GM18519 (cell line): ENCODE results near the gene PNPLA6.
A peak's percentile ranks its signal among the peaks of the same experiment; 100 is the strongest.

Source experiments
- ATAC-seq: cut with Tn5 transposase; IDR thresholded peaks from one replicate; pipeline ENCODE4 v1.9.1; 2021; ENCODE audit warnings: mild to moderate bottlenecking, moderate library complexity; ENCODE audit not compliant: unreplicated experiment, low FRiP score

PNPLA6 gene

DNA sequence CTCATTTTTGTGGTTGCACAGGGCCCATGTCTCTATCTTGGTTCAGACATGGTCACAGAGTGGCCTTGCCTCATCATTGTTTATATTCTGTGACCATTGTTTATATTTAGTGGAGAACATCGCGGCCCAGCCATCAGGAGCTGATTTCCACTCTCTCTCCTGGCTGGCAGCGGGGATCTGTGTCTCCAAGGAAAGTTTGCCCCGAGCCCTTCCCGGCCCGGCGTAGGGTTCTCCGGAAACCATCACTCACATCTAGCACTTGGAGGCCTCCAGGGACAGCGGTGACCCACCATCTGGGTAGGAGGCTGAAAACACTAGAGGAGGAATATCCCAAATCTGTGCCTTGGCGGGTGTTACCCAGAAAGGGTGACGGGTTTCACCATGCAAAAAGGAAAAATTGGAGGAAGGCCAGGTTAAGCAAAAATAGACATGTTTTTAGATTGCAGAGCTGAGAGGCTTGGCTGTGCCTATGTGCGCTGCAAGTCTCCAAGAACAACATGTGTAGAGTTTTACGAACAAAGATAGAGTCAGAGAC is 20.3 kb upstream of the PNPLA6 start:
- no peak for ATAC-seq

GRCh38 chr19:7515645-7516151 is 19.8 kb upstream of the PNPLA6 start, which contains the start of gene ZNF358:
TSS of gene ZNF358 (plus strand) at chr19:7516103. CDS start at chr19:7519243, 3,140 bp downstream.
- ATAC-seq, result no peak

GRCh38 chr19:7516333-7516732 is 19.2 kb upstream of the PNPLA6 start:
- ATAC-seq, result no peak

GRCh38 chr19:7516878-7517277 is 18.6 kb upstream of the PNPLA6 start:
- no peak for ATAC-seq

DNA sequence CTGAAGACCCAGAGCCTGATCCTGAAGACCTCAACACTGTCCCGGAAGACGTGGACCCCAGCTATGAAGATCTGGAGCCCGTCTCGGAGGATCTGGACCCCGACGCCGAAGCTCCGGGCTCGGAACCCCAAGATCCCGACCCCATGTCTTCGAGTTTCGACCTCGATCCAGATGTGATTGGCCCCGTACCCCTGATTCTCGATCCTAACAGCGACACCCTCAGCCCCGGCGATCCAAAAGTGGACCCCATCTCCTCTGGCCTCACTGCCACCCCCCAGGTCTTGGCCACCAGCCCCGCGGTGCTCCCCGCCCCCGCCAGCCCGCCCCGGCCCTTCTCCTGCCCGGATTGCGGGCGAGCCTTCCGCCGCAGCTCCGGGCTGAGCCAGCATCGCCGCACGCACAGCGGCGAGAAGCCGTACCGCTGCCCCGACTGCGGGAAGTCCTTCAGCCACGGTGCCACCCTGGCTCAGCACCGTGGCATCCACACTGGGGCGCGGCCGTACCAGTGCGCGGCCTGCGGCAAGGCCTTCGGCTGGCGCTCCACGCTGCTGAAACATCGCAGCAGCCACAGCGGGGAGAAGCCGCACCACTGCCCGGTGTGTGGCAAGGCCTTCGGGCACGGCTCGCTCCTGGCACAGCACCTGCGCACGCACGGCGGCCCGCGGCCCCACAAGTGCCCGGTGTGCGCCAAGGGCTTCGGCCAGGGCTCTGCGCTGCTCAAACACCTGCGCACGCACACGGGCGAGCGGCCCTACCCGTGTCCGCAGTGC is 16.0 kb upstream of the PNPLA6 start:
- no peak for ATAC-seq

DNA sequence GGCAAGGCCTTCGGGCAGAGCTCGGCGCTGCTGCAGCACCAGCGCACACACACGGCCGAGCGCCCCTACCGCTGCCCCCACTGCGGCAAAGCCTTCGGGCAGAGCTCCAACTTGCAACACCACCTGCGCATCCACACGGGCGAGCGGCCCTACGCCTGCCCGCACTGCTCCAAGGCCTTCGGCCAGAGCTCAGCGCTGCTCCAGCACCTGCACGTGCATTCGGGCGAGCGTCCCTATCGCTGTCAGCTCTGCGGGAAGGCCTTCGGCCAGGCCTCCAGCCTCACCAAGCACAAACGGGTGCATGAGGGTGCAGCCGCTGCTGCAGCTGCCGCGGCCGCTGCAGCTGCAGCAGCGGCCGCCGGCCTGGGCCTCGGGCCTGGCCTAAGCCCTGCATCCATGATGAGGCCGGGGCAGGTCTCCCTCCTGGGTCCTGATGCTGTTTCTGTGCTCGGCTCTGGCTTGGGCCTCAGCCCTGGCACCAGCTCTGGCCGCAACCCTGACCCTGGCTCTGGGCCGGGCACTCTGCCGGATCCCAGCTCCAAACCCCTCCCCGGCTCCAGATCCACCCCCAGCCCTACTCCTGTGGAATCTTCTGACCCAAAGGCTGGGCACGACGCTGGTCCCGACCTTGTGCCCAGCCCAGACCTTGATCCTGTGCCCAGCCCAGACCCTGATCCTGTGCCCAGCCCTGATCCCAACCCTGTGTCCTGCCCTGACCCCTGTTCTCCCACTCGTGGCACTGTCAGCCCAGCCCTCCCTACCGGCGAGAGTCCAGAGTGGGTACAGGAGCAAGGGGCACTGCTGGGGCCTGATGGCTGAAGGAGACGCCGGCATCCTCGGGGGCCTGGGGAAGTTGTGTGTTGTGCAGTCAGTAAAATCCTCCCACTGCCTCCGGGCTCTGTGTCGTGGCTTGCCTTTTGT is 15.1 kb upstream of the PNPLA6 start:
- ATAC-seq, result no peak

GRCh38 chr19:7521551-7522071 is 13.9 kb upstream of the PNPLA6 start:
- no peak for ATAC-seq

- peak; percentile 64 for ATAC-seq
Measured at GRCh38 chr19:7522072-7522922, 13.2 kb upstream of the PNPLA6 start, which contains the start of gene MCOLN1. TSS of gene MCOLN1 (plus strand) at chr19:7522624. CDS start at chr19:7522751, 127 bp downstream.

DNA sequence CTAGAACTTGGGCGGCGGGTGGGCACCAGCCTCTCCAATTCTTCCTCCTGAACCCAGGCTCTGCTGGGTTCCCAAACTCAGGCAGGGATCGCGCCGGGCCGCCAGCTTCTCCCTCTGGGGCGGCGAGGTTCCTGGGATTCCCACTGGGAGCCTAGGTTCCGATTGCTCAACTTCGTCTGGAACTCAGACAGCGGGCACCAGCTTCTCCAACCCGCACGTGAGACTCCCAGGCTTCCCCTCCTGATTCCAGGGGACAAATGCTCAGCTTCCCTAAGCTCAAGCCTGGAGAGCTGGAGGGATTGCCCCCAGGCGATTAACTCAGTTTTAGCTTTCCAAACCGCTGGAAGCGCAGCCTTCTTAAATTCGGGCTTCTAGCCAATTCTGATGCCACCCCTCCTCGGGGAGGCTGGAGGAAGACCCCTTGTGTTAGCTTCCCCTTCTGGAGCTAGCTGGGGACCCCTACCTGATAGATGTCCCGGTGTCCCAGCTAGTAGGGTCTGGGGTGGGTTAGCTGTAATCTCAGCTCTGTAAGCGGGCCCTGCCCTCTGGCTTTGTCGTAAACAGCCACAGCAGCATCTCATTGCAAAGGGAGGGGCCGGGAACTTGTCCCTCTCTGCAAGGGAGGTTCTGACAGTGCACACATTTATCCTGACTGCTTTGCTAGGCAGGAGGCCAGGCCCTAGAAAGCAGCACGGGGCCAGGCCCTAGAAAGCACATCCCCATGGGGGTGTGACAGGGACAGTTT is 12.4 kb upstream of the PNPLA6 start:
- ATAC-seq, result no peak

GRCh38 chr19:7524523-7524922 is 11.0 kb upstream of the PNPLA6 start:
- no peak for ATAC-seq

DNA sequence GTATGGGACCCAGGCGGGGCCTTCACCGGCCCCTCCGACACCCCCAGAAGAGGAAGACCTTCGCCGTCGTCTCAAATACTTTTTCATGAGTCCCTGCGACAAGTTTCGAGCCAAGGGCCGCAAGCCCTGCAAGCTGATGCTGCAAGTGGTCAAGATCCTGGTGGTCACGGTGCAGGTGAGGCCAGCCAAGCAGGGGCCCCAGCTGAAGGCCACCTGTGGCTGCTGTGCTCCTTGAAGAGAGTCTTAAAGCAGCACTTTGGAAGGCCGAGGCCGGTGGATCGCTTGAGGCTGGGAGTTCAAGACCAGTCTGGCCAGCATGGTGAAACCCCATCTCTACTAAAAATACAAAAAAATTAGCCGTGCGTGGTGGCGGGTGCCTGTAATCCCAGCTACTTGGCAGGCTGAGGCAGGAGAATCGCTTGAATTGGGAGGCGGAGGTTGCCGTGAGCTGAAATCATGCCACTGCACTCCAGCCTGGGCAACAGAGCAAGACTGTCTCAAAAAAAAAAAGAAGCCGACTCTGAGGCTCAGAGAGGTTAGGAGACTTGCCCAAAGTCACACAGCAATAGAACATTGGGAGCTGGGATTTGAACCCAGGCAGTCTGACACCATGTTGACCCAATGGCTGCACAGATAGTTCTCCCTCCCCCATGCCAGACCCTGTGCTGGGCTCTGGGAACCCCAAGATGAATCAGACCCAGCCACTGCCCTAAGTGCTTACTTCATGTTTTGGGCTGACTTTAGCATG is 10.4 kb upstream of the PNPLA6 start:
- no peak for ATAC-seq

DNA sequence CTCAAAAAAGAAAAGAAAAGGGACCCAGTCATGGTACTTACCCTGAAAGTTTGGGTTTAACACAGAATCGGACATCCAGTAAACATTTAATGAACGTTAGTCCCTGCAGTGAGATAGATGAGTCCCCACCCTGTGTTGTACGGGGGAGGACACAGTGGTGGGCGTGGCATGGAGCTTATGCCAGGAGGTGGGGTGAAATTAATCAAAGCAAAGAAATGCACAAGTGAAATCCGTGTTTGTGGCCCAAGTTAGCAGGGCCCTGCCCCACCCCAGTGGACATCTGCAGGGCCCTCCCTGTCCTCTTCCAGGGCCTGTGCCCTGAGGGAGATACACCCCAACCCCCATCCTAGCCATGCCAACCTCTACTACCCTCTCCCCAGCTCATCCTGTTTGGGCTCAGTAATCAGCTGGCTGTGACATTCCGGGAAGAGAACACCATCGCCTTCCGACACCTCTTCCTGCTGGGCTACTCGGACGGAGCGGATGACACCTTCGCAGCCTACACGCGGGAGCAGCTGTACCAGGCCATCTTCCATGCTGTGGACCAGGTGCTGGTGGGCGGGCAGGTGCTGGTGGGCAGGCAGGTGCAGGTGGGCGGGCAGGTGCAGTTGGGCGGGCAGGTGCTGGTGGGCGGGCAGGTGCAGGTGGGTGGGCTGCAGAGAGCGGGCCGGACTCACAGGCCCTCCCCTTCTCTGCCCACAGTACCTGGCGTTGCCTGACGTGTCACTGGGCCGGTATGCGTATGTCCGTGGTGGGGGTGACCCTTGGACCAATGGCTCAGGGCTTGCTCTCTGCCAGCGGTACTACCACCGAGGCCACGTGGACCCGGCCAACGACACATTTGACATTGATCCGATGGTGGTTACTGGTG is 9.2 kb upstream of the PNPLA6 start:
- no peak for ATAC-seq

- ATAC-seq, result no peak
Measured at GRCh38 chr19:7527516-7528191, 7.9 kb upstream of the PNPLA6 start.

DNA sequence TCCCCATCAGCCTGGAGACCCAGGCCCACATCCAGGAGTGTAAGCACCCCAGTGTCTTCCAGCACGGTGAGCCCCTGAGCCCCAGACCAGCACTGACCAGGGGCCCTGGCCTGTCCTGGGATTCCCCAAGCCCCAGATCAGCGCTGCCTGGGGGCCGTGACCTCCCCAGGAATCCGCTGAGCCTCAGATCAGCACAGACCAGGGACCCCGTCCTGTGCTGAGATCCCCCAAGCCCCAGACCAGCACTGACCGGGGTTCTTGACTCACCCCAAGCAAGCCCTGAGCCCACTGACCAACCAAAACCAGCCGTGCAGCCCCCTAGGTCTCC is 7.4 kb upstream of the PNPLA6 start:
- no peak for ATAC-seq

GRCh38 chr19:7528522-7529245 is 6.8 kb upstream of the PNPLA6 start:
- no peak for ATAC-seq

DNA sequence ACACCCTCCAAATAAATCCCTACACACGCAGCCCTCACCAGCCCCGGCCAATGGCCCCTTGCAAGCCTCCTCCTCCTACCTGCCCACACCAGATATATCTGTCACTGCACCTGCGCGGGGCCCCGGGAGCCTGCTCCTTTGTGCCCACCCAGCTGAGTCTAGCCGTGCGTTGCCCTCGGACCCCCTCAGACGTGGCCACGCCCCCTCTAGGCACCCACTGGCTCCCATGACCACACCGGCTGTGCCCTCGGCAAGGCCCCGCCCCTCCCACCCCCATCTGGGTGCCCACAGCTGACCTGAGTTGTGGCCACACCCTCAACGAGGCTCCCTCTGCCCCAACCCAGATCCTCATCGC is 6.3 kb upstream of the PNPLA6 start:
- no peak for ATAC-seq
